GM21360 (cell line): Measurements from ENCODE around the gene PPP1CA.

Source experiments
- ATAC-seq: cut with Tn5 transposase; IDR thresholded peaks from one replicate; pipeline ENCODE4 v1.9.1; 2021; ENCODE audit warnings: mild to moderate bottlenecking, moderate library complexity; ENCODE audit not compliant: unreplicated experiment

PPP1CA gene

GRCh38 chr11:67401495-67402191 lies at the start of gene PPP1CA:
TSS of gene PPP1CA (minus strand) at chr11:67401858. CDS start at chr11:67401782, 76 bp downstream.
- peak; percentile 57 for ATAC-seq

DNA sequence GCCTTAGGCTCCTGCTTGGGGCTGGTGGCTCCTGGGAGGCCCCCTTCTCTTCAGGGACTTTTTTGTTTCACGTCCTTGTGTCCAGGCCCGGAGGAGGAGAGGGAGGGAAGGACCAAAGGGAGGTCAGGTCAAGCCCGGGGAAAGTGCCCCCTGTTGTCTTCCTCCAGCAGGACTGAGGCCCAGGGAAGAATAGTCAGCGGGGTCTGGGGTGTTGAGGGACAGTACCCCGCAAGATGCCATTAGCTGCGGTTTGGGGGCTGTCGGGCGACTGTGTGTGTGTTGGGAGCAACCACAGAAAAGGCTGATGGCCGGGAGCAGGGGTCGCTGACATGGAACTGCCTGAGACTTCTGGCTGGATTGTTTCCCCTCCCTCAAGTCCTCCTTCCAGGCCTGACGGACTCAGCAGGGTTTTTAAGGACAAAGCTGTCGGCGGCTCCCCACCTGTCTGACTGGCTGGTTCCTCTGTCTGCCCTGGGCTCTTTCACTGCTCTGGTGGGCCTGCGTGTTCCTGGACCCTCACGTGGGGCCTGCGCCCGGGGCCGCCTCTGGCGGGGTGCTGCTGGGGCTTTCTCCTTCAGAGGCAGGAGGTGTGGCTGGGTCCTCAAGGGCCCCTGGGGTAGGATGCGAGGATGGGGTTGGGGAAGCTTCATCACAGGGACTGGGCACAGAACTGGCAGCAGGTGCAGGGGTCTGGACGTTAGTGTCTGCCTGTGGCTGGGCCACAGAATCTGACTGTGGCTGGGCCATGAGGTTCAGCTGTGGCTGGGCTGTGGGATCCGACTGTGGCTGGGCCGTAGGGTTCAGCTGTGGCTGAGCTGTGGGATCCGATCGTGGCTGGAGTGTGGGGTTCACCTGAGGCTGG lies 49.4 kb upstream of the PPP1CA start:
- ATAC-seq = no peak

DNA sequence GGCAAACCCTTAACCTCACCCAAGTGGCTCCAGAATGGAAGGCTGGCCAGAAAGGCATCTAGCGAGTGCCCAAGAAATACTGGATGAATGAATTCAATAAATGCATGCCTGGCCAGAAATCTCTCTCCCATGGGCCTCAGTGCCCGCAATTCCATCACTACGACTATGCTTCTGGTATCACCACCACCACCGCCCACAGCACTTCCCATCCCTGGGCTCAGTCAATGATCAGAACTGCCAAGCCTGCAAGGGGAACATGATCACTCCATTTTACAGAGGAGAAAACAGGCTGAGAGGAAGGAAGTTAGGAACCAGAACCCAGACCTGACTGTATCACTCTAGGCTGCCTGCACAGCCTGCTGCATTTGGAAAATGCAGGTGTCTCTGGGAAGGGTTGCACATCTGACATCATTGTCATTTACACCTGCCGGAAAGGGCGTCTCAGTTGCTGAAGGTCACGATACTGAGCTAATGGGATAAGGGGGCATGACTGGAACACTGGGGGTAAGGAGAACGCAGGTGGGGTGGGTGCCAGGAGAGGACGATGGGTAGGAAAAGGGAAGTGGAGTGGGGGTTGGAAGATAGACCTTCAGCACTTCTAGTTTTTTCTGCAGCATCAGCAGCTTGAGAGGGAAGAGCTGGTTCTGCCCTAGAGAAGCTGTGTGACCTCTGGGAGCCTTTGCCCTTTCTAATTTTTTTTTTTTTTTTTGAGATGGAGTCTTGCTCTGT lies 47.6 kb upstream of the PPP1CA start:
- no peak for ATAC-seq

GRCh38 chr11:67448220-67448609 lies 46.6 kb upstream of the PPP1CA start:
- ATAC-seq = no peak

- ATAC-seq = no peak
Observed at GRCh38 chr11:67445515-67445914, 43.9 kb upstream of the PPP1CA start.

GRCh38 chr11:67442504-67443404 lies 41.1 kb upstream of the PPP1CA start:
- ATAC-seq = no peak

- ATAC-seq = no peak
Observed at GRCh38 chr11:67441731-67442351, 40.2 kb upstream of the PPP1CA start.

- ATAC-seq = no peak
Observed at GRCh38 chr11:67441098-67441563, 39.5 kb upstream of the PPP1CA start.

GRCh38 chr11:67440229-67441097 lies 38.8 kb upstream of the PPP1CA start:
- no peak for ATAC-seq

- ATAC-seq = no peak
Observed at GRCh38 chr11:67439321-67440228, 37.9 kb upstream of the PPP1CA start.

- ATAC-seq = no peak
Observed at GRCh38 chr11:67438158-67438902, 36.7 kb upstream of the PPP1CA start.

DNA sequence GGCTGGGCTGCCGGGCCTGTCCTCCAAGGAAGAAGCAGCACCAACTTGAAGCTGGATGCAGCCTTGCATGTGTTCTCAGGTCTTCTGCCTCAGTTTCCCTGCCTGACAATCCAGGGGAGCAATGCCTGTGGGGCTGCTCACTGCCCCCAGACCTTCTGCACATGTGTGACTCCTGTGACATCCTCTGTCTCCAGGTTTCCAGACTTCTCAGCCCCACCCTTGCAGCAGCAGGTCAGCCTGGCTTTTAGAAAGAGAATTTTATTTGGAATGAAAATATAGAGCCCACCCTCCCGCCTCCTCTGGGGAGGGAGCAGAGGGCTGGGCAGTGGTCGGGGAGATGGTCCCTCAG lies 36.1 kb upstream of the PPP1CA start:
- ATAC-seq = no peak

- ATAC-seq = no peak
Observed at GRCh38 chr11:67437082-67437808, 35.6 kb upstream of the PPP1CA start, which contains the start of gene PTPRCAP. TSS of gene PTPRCAP (minus strand) at chr11:67437682. CDS start at chr11:67437619, 63 bp downstream.

DNA sequence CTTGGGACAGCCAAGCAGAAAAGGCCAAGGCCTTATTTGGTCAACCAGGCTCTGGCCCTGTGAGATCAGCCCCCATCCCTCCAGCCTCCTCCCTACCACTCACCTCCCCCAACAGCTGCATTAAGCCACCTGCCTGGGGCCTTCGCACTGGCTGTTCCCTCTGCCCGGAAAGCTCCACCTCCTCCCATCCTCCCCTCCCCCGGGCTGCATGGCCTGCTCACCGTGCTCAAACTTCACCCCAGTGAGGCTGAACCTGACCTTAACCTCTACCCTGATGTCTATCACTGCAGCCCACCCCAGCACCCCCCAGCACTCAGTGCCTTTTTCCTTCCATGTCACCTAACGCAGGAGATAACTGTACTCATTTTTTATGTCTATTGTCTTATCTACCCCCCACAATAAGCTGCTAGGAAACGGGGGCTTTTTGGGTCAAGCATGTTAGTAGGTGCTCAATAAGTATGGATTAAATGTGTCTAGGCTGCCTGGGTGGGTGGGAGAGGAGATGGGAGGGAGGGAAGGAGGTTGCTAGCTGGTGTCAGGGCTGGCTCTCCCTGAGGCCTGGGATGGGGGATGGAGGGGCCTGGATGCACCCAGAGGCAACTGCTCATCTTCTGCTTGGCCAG lies 34.9 kb upstream of the PPP1CA start:
- no peak for ATAC-seq

GRCh38 chr11:67435727-67436458 lies 34.2 kb upstream of the PPP1CA start:
- no peak for ATAC-seq
